Calu3 (cell line): ENCODE data around the gene CDS1. TPM values are rescaled to one million over a fixed set of nuclear protein-coding genes. Genes with fewer than 3 reads are reported as not detected.

Experiments used
- BruUV-seq: library from RNA; stranded (reverse); fragments of 400-500 nt; replicated peaks from 2 replicates; lab custom pipeline; 2021; lab: Mats Ljungman, UMichigan
- CTCF ChIA-PET: fragments of 300-600 bp; sonication (Branson Sonifier 250); formaldehyde crosslinking; loops from one replicate; lab custom pipeline; 2022; ENCODE audit warnings: antibody characterized with exemption; lab: Charles Lee
- DNase-seq: peaks from one replicate; pipeline ENCODE4 v3.0.0; 2022
- H3K27ac Mint-ChIP-seq: one replicate; pipeline ENCODE4 v1.8.0; 2022; ENCODE audit warnings: mixed read lengths; ENCODE audit not compliant: unreplicated experiment
- H3K27me3 Mint-ChIP-seq: one replicate; pipeline ENCODE4 v1.8.0; 2022; ENCODE audit warnings: mixed read lengths; ENCODE audit not compliant: unreplicated experiment
- H3K36me3 Mint-ChIP-seq: one replicate; pipeline ENCODE4 v1.8.0; 2022; ENCODE audit warnings: mild to moderate bottlenecking, moderate library complexity, mixed read lengths; ENCODE audit not compliant: insufficient read depth, unreplicated experiment
- H3K4me1 Mint-ChIP-seq: one replicate; pipeline ENCODE4 v1.8.0; 2022; ENCODE audit warnings: mild to moderate bottlenecking, low read depth, mixed read lengths; ENCODE audit not compliant: unreplicated experiment
- H3K4me3 Mint-ChIP-seq: one replicate; pipeline ENCODE4 v1.8.0; 2022; ENCODE audit warnings: mild to moderate bottlenecking, low read depth, moderate library complexity, mixed read lengths; ENCODE audit not compliant: unreplicated experiment
- H3K9me3 Mint-ChIP-seq: one replicate; pipeline ENCODE4 v1.8.0; 2022; ENCODE audit warnings: low read depth, mixed read lengths; ENCODE audit not compliant: unreplicated experiment
- intact Hi-C: fragments of 100-400 bp; cut with micrococcal nuclease; formaldehyde crosslinking; loops from one replicate; pipeline ENCODE4 v1.10.0; 2022; ENCODE audit not compliant: unreplicated experiment
- total RNA-seq: library from RNA; stranded (reverse); gene quantifications from 2 replicates; pipeline ENCODE4 v1.2.3, GENCODE V29; 2022
- TF ChIP-seq, protein P1 (sequence below): fragments of 200-600 bp; IDR thresholded peaks from one replicate; pipeline ENCODE4 v1.8.0; 2022; ENCODE audit warnings: antibody characterized with exemption; ENCODE audit not compliant: unreplicated experiment

Gene CDS1
- total RNA-seq, 1 experiment from 2014 or later, result 22.4 TPM

DNA sequence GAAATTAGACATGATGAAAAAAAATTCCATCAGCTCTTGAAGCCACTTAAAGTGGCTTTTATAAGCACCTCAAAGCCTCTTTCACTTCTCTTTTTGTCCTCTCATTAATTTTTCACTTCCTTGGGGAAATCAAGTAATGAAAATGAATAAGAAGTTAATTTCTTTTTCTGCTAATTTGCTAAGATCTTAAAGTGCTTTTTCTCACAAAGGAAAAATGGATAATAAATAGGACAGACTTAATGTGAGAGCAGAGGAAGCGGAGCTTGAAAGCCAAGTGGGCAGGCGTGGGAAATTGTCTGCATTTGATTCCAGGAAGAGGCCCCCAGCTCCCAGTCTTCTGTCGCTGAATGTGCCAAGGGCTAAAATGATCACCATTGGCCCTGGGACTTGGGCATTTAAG, 28.6 kb downstream of the CDS1 start:
- CTCF ChIA-PET, result no interaction called here
- no peak for DNase-seq
- Mint-ChIP-seq H3K27ac (no peak overlapping the region), H3K9me3 (no peaks in the 10 kb centered on the region), H3K36me3 (peaks cover 4% of the 10 kb centered on the region), H3K4me3 (no peak overlapping the region), H3K4me1 (no peaks in the 10 kb centered on the region), H3K27me3 (no peaks in the 10 kb centered on the region)
- intact Hi-C loops, result no loop called here
- no TSS peak for BruUV-seq
- TF ChIP-seq, protein P1, sequence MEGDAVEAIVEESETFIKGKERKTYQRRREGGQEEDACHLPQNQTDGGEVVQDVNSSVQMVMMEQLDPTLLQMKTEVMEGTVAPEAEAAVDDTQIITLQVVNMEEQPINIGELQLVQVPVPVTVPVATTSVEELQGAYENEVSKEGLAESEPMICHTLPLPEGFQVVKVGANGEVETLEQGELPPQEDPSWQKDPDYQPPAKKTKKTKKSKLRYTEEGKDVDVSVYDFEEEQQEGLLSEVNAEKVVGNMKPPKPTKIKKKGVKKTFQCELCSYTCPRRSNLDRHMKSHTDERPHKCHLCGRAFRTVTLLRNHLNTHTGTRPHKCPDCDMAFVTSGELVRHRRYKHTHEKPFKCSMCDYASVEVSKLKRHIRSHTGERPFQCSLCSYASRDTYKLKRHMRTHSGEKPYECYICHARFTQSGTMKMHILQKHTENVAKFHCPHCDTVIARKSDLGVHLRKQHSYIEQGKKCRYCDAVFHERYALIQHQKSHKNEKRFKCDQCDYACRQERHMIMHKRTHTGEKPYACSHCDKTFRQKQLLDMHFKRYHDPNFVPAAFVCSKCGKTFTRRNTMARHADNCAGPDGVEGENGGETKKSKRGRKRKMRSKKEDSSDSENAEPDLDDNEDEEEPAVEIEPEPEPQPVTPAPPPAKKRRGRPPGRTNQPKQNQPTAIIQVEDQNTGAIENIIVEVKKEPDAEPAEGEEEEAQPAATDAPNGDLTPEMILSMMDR, result no peak

DNA sequence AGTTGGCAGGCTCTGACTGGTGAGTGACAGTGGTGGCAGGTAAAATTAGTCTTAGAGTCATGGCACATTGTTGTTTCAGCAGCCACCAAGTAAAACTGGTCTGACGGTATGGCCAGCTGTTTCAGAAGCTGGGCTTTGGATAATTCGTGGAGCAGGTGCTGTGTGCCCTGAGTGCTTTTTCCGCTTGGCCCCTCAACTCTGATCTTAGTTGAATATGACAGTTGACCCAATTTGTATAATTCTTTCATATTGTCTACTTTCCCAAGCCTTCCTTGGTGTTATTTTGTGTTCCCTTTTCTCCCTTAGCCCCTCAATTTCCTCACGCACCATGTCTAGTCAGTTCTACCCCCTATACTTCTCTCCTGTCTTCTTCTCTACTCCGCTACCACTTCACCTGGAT, 32.0 kb downstream of the CDS1 start:
- Mint-ChIP-seq H3K9me3 (no peaks in the 10 kb centered on the region), H3K4me3 (no peak overlapping the region), H3K4me1 (no peaks in the 10 kb centered on the region), H3K27me3 (no peaks in the 10 kb centered on the region), H3K36me3 (peaks cover 4% of the 10 kb centered on the region), H3K27ac (no peak overlapping the region)
- no TSS peak for BruUV-seq
- CTCF ChIA-PET, result no interaction called here
- TF ChIP-seq, protein P1, result no peak
- DNase-seq, result no peak
- intact Hi-C loops, result no loop called here

DNA sequence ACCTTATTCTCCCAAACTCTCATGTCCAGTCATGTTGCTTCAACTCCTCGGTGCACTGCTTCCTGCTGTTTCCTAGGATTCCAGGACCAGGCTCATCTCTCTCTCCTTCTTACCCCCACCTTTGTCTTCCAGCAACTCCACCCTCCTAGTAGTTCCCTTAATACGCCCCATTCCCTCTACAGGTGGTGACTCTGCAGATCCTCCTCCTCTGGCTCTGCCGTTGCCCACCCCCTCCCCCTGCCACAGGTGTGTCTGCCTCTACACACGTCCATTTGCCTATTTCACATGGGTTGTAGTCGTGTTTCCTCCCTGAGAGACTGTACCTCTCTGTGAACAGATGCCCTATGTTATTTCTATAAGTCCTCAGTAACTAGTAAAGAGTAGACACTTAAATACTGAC, 32.4 kb downstream of the CDS1 start:
- intact Hi-C loops, result no loop called here
- no peaks in the 10 kb centered on the region for H3K9me3 Mint-ChIP-seq
- DNase-seq, result no peak
- CTCF ChIA-PET, result no interaction called here
- H3K27ac Mint-ChIP-seq, result no peak overlapping the region
- peaks cover 4% of the 10 kb centered on the region for H3K36me3 Mint-ChIP-seq
- BruUV-seq, result no TSS peak
- H3K4me3 Mint-ChIP-seq, result no peak overlapping the region
- H3K27me3 Mint-ChIP-seq, result no peaks in the 10 kb centered on the region
- no peaks in the 10 kb centered on the region for H3K4me1 Mint-ChIP-seq
- TF ChIP-seq, protein P1, result no peak

DNA sequence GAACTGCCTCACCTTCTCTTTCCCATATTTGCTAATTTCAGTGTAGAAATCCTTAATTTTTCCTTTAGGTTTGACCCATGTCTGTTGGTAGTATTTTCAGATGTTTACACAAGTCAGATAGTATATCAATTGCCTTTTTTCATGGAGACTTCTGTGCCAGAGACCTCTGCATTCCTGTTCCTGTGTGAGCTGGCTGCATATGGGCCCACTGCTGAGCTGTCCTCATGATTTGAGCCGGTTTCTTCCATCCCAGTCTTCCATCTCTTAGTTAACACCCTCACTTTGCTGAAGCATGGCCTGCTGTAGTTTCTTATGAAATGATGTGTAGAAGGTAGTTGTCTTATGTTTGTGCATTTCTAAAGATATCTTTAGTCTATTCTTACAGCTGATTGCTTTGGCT, 40.0 kb downstream of the CDS1 start:
- no TSS peak for BruUV-seq
- H3K27ac Mint-ChIP-seq, result no peak overlapping the region
- DNase-seq, result no peak
- H3K4me3 Mint-ChIP-seq, result no peak overlapping the region
- no peaks in the 10 kb centered on the region for H3K4me1 Mint-ChIP-seq
- H3K9me3 Mint-ChIP-seq, result no peaks in the 10 kb centered on the region
- intact Hi-C loops, result no loop called here
- TF ChIP-seq, protein P1, result no peak
- no peaks in the 10 kb centered on the region for H3K36me3 Mint-ChIP-seq
- CTCF ChIA-PET, result no interaction called here
- H3K27me3 Mint-ChIP-seq, result no peaks in the 10 kb centered on the region

DNA sequence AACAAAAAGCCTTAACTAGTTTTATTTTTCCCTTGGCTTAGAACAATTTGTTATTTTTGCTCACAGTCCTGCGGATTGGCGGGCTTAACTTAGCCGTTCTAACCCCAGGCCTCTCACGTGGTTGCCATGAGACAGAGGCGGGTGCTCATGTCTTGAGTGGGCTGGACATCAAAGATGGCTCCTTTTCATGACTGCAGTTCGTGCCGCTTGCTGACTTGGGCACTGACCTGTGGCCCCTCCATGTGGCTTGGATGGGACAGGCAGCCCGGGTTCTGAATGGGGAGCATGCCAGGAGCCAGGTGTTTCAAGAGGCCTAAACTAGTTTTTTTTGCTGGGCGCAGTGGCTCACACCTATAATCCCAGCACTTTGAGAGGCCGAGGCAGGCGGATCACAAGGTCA, 40.7 kb downstream of the CDS1 start:
- Mint-ChIP-seq H3K4me3 (no peak overlapping the region), H3K27me3 (no peaks in the 10 kb centered on the region), H3K27ac (no peak overlapping the region), H3K4me1 (no peaks in the 10 kb centered on the region), H3K36me3 (no peaks in the 10 kb centered on the region), H3K9me3 (no peaks in the 10 kb centered on the region)
- BruUV-seq, result no TSS peak
- CTCF ChIA-PET, result no interaction called here
- TF ChIP-seq, protein P1, result no peak
- intact Hi-C loops, result no loop called here
- DNase-seq, result no peak
